HAP-1 (cell line): Measurements from ENCODE around the gene WRNIP1.

Source experiments
- DNase-seq, 2 experiments: peaks; one replicate each; pipeline ENCODE4 v3.0.0-alpha.2; 2016 to 2020; ENCODE audit warnings: low spot score in 2 of 2
- H3K27me3 ChIP-seq: fragments of 250-450 bp; sonication (Bioruptor Pico); 2 replicates; pipeline ENCODE4 v1.5.1; 2020; ENCODE audit warnings: low read depth, mild to moderate bottlenecking, moderate library complexity
- H3K36me3 ChIP-seq: fragments of 250-450 bp; sonication (Bioruptor Pico); replicated peaks from 2 replicates; pipeline ENCODE4 v1.5.1; 2020; ENCODE audit warnings: mild to moderate bottlenecking
- H3K4me1 ChIP-seq: fragments of 250-450 bp; sonication (Bioruptor Pico); 2 replicates; pipeline ENCODE4 v1.5.1; 2020; ENCODE audit warnings: mild to moderate bottlenecking
- H3K4me3 ChIP-seq: fragments of 250-450 bp; sonication (Bioruptor Pico); 2 replicates; pipeline ENCODE4 v1.5.1; 2020; ENCODE audit warnings: mild to moderate bottlenecking, moderate library complexity
- H3K9me3 ChIP-seq: fragments of 250-450 bp; sonication (Bioruptor Pico); 2 replicates; pipeline ENCODE4 v1.5.1; 2020; ENCODE audit warnings: mild to moderate bottlenecking, moderate library complexity
- in situ Hi-C: fragments of 300-500 bp; cut with MboI; formaldehyde crosslinking; loops from 3 replicates; pipeline ENCODE4 v1.14.3; 2020; ENCODE audit warnings: low sequenced_read_pairs, inconsistent platforms, mixed read lengths

WRNIP1 gene

DNA sequence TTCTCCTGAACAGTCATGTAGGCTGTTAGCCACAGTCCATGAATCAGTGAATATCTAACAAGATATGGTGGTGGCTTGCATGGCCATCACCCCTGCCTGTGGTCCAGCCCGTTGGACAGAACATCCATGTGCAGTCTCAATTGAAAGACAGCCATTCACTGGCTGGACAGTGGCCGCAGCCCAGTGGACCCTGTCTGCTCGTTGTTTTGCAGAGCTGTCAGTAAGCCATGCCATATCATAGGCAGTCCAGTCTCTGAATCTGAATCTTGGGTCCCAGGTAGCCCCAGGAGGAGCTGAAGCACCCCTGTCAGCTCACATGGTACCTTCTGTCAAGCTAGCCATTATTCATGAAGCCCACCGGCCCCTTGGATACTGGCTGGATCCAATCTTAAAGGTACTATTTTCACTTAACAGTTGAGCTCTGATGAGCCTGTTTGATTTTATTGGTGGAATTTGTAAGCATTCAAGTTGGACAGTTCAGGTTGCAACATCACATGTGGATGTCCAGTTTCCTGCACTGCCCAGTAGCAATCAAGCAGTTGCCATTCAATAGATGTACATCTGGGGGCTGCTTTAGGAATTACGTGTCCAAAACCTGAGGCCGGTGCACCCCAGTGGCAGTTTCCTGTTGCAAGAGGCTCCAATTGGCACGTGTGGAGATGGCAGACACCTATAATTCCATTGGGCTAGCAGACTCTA is 38.7 kb downstream of the WRNIP1 start:
- Histone ChIP-seq H3K4me3 (no peak overlapping the region), H3K9me3 (no peaks in the 10 kb centered on the region), H3K36me3 (no peaks in the 10 kb centered on the region), H3K4me1 (no peaks in the 10 kb centered on the region), H3K27me3 (no peaks in the 10 kb centered on the region)
- in situ Hi-C loops, result no loop called here
- DNase-seq, result no peak

DNA sequence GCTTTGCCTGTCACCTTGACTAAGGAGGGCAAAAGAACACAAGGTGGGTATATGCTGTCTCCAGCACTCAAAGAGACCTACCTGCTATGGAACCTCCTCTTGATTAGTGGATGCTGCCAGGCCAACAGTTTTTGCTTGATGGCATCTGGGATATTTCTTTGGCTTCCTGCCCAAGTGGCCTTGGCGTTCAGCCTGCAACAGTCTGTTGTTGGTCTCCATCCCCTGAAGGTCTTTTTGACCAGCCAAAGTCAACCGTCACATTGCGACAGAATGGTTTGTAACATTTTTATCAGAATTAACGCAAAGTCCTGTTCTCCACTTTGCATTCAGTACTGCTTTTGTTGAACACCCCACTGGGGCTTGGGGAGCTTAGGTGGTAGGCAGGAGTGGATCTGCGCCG is 39.3 kb downstream of the WRNIP1 start:
- Histone ChIP-seq H3K27me3 (no peaks in the 10 kb centered on the region), H3K4me1 (no peaks in the 10 kb centered on the region), H3K9me3 (no peaks in the 10 kb centered on the region), H3K4me3 (no peak overlapping the region), H3K36me3 (no peaks in the 10 kb centered on the region)
- DNase-seq, result no peak
- in situ Hi-C loops, result no loop called here

DNA sequence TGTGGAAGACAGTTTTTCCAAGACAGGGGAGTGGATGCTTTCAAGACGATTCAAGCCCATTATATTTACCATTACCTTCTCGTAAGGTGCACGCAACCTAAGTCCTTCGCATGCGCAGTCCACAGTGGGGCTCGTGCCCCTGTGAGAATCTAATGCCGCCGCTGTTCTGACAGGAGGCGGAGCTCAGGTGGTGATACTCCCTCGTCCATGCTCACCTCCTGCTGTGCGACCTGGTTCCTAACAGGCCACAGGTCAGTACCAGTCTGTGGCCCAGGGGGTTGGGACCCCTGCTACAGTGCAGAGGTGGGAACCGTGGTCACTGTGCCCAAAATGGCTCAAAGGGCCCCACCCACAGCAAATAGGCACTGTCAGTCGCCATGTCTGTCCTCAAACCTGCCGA is 39.8 kb downstream of the WRNIP1 start:
- Histone ChIP-seq H3K4me1 (no peaks in the 10 kb centered on the region), H3K36me3 (no peaks in the 10 kb centered on the region), H3K27me3 (no peaks in the 10 kb centered on the region), H3K4me3 (no peak overlapping the region), H3K9me3 (no peaks in the 10 kb centered on the region)
- in situ Hi-C loops, result no loop called here
- no peak for DNase-seq

DNA sequence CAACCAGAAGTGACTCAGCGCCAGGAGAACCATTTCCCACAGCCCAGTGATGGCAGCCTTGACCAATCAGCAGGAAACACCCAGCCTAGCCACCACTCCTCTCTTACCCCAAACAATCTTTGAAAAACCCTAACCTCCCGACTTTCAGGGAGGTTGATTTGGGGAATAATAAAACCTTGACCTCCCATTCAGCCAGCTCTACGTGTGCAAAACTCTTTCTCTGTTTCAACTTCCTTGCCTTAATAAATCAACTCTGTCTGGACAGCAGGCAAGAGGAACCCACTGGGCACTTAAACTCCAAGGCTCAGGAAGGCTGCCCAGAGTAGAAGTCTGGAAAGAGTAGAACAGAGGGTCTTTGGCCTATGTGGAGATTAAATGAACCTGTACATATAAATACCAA is 41.5 kb downstream of the WRNIP1 start:
- DNase-seq, result no peak
- in situ Hi-C loops, result no loop called here

DNA sequence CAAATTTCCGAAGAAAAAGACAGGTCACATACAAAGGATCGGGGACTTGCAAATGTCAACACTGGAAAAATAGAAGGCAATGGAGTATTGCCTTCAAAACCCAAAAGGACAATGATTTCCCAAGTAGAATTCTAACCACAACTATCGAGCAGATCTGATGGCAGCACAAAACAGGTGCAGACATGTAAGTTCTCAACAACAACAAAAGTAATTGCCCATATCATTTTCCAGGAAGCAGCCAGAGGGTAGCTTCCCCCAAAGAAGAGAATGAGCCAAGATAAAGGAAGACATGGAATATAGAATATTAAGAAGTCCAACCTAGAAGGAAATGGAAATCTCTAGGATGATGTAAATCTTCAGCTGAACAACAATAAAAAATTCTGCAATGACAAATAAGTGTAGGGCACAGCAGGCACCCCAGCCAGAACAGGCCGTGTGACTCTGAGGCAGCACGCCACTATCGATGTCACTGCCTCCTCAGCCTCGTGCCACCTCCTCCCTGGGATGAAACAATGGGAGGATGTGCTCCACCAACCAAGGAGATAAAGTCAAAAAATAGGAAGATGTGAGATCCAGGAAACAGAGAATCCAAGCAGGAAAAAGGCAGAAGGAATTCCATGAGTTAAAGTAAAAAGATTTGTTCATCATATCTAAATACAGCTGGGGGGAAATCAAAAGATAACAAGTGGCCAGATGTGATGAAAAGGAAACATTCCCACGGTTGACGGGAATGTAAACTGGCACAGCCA is 42.3 kb downstream of the WRNIP1 start:
- H3K27me3 ChIP-seq, result no peaks in the 10 kb centered on the region
- no peak overlapping the region for H3K4me3 ChIP-seq
- in situ Hi-C loops, result no loop called here
- H3K36me3 ChIP-seq, result no peaks in the 10 kb centered on the region
- no peaks in the 10 kb centered on the region for H3K9me3 ChIP-seq
- DNase-seq, result no peak
- H3K4me1 ChIP-seq, result no peaks in the 10 kb centered on the region

More for the DNA sequence above, 41.5 kb downstream of the WRNIP1 start:
- Histone ChIP-seq H3K4me3 (no peak overlapping the region), H3K27me3 (no peaks in the 10 kb centered on the region), H3K4me1 (no peaks in the 10 kb centered on the region), H3K36me3 (no peaks in the 10 kb centered on the region), H3K9me3 (no peaks in the 10 kb centered on the region)

DNA sequence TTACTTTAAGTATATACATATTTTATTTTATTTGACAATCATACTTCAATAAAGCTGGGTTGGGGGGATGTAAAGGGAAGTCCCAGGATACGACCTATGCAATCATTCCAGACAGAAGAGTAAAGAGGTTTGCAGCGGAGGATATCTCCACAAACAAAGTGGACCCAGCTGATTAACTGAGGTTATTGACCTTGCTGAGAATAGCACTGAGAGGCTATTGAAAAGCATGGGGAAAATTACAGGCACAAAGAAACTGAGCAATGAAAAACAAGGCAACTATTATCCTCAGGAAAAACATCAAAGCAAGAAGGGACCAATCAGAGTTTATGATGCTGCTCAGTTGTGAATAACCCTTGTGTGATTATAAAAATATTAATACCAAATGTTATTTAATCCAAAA is 43.8 kb downstream of the WRNIP1 start:
- DNase-seq, result no peak
- in situ Hi-C loops, result no loop called here
- H3K9me3 ChIP-seq, result no peaks in the 10 kb centered on the region
- H3K36me3 ChIP-seq, result no peaks in the 10 kb centered on the region
- no peak overlapping the region for H3K4me3 ChIP-seq
- H3K27me3 ChIP-seq, result no peaks in the 10 kb centered on the region
- H3K4me1 ChIP-seq, result no peaks in the 10 kb centered on the region

DNA sequence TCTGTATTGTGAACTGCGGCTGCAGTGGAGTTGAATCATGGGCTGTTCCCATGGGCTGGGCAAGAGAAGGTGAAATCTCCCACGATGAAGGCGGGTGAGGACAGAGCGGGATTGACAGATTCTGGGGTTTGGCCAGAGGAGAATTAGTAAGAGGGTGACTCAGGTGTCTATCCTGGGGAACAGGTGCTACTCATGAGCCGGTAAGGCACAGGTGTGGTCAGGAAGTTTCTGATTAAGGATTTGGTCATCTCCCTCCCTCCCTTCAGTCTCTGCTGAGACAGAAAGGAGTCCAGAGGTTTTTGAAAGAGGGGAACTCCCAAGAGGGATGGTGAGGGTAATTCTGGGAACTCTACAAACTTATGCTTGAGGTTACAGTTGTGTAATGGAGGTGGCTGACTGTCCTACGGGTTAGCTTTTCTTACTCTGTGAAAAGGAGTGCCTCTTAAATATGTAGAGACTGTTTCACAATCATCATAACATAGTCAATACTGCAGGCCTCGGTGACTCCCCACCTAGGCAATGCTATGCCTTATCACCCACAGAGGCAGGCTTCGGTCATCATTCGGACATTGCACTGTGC is 45.0 kb downstream of the WRNIP1 start:
- Histone ChIP-seq H3K36me3 (no peaks in the 10 kb centered on the region), H3K9me3 (no peaks in the 10 kb centered on the region), H3K4me1 (no peaks in the 10 kb centered on the region), H3K27me3 (no peaks in the 10 kb centered on the region), H3K4me3 (no peak overlapping the region)
- in situ Hi-C loops, result no loop called here
- no peak for DNase-seq

DNA sequence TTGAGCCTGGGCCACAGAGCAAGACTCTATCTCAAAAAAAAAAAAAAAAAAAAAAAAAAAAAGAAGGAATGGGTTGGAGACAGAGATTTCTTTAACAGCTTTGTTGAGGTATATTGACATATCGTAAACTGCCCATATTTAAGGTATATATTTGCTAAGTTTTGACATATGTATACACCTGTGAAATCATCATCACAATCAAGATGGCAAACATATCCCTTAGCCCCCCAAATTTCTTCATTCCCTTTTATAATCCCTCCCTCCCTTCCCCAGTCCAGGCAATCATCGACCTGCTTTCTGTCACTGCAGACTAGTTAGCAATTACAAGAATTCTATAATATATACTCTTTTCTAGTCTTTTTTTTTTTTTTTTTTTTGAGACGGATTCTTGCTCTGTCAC is 47.5 kb downstream of the WRNIP1 start:
- peaks cover 8% of the 10 kb centered on the region; the same call in 1 of the 2 replicates for H3K9me3 ChIP-seq
- no peaks in the 10 kb centered on the region for H3K27me3 ChIP-seq
- DNase-seq, result no peak
- no peaks in the 10 kb centered on the region for H3K4me1 ChIP-seq
- H3K4me3 ChIP-seq, result no peak overlapping the region
- no peaks in the 10 kb centered on the region for H3K36me3 ChIP-seq
- in situ Hi-C loops, result no loop called here

DNA sequence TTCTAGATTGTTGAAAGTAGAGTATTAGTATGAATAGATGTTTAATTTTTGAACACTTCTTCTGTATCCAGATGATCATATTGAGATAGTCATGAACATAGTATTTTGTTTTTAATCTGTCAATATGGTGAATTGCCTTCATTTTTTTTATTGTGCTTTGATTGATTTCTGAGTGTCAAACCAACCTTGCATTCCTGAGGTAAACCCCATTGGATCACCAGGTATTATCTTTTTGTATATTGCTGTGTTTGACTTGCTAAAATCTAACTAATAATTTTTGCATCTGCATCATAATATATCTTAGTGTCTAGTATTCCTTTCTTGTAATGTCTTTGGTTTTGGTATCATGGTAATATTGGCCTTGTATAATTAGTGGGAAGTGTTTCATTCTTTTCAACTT is 51.0 kb downstream of the WRNIP1 start:
- Histone ChIP-seq H3K27me3 (no peaks in the 10 kb centered on the region), H3K4me1 (peaks cover 6% of the 10 kb centered on the region), H3K9me3 (peaks cover 8% of the 10 kb centered on the region; the same call in 1 of the 2 replicates), H3K4me3 (no peak overlapping the region), H3K36me3 (no peaks in the 10 kb centered on the region)
- in situ Hi-C loops, result no loop called here
- no peak for DNase-seq

DNA sequence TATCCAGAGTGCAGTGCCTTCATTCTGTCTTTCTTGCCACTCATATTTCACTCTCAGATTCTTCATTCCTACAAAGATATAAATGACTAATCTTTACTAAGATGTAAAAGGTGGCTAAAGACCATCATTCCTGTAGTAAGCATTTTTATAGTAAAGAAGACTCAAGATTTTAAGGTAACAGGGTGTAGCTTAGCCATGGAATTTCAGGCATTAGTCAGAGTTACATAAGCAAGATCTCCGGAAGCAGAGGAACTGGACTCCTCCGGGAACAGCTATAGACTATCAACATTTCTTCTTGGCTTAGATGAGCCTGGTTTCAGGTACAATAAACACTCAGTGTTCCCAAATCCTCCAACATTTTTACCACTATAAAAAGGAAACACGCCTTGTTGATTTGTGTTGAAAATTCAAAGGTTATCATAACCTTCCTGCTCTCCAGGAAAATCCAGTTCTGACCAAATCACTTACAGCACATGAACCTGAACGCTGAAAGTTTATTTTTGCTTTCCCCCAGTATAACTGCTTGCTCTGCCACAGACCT is 52.8 kb downstream of the WRNIP1 start:
- H3K36me3 ChIP-seq, result no peaks in the 10 kb centered on the region

DNA sequence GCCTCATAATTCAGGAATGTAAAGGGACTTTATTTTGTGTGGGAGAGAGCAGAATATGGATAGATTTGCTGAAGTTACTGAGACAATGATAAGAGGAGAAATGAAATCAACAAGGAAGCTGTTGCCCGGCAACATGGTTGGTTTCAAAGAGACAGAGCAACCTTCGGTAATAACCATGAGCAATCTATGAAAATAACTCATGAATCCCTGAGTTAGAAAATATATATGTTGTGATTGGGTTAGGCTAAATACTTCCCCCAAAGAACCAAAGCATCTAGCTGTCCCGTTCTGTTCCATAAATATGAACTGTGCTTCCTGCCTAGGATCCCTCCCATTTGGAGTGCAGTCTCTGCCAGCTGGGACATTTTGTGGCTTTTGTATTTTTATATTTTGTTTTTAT is 53.4 kb downstream of the WRNIP1 start:
- no peaks in the 10 kb centered on the region for H3K36me3 ChIP-seq
- in situ Hi-C loops, result no loop called here
- no peaks in the 10 kb centered on the region for H3K27me3 ChIP-seq
- DNase-seq, result no peak
- peaks cover 8% of the 10 kb centered on the region; the same call in 1 of the 2 replicates for H3K9me3 ChIP-seq
- H3K4me1 ChIP-seq, result peaks cover 6% of the 10 kb centered on the region
- no peak overlapping the region for H3K4me3 ChIP-seq

More for the DNA sequence above, 52.8 kb downstream of the WRNIP1 start:
- DNase-seq, result no peak
- no peak overlapping the region for H3K4me3 ChIP-seq
- in situ Hi-C loops, result no loop called here
- H3K9me3 ChIP-seq, result peaks cover 8% of the 10 kb centered on the region; the same call in 1 of the 2 replicates
- H3K4me1 ChIP-seq, result peaks cover 6% of the 10 kb centered on the region
- no peaks in the 10 kb centered on the region for H3K27me3 ChIP-seq

DNA sequence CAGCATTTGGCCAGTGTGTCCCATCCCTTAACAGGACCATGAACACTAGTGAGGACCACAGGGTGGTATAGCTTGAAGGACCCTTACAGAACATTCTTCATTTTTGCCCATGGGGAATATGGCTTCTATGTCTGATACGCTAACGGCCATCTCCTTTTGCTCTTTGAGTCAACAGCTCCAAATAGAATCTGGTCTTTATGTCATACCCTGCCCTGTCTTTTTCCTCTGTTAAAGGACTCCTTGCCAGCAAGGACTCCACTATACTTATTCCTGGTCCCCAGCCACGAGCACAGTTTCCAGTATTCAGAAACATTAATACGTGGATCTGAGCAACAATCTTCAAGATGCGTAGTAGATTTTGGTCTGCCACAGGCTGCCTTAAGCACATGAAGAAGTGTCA is 53.9 kb downstream of the WRNIP1 start:
- peaks cover 8% of the 10 kb centered on the region; the same call in 1 of the 2 replicates for H3K9me3 ChIP-seq
- no peaks in the 10 kb centered on the region for H3K36me3 ChIP-seq
- DNase-seq, result no peak
- H3K4me1 ChIP-seq, result peaks cover 6% of the 10 kb centered on the region
- in situ Hi-C loops, result no loop called here
- no peak overlapping the region for H3K4me3 ChIP-seq
- no peaks in the 10 kb centered on the region for H3K27me3 ChIP-seq

DNA sequence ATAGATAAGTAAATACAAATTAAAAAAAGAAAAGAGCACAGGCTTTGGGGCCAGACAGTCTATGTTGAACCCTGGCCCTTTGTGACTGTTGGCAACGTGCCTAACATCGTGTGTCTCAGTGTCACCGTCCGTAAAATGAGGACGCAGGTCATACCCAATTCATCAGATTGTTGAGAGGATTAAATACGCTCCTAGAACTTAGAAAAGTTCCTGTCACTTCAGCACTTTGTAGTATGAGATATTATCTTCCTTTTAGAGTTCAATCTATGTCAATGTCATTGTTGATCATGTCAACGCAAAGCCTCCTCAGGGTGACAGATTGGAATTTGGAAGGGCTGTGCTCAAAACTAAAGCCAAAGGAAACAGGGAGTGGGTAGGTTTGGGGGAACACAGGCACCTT is 54.8 kb downstream of the WRNIP1 start:
- no peaks in the 10 kb centered on the region for H3K36me3 ChIP-seq
- in situ Hi-C loops, result no loop called here
- H3K4me3 ChIP-seq, result no peak overlapping the region
- DNase-seq, result no peak
- H3K9me3 ChIP-seq, result peaks cover 8% of the 10 kb centered on the region; the same call in 1 of the 2 replicates
- H3K27me3 ChIP-seq, result no peaks in the 10 kb centered on the region
- peaks cover 6% of the 10 kb centered on the region for H3K4me1 ChIP-seq

DNA sequence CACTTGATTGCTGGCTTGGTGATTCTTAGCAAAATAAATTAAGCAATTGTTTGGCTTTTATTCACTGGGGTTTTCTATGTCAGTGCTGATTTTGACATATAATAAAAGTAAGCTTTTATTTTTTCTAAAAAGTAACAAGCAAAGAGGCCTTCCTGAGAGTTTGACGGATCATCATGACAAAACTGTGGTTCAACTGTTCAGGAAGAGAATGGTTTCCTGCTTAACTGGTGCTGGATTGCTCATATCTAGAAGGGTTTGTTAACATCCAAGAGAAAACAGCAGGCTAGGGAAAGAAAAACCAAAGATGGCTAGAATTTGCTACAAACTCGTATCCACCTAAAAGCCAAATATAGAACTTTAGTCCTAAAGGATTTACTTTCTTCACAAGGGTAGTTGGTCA is 55.2 kb downstream of the WRNIP1 start:
- Histone ChIP-seq H3K4me1 (peaks cover 6% of the 10 kb centered on the region), H3K27me3 (no peaks in the 10 kb centered on the region), H3K4me3 (no peak overlapping the region), H3K36me3 (no peaks in the 10 kb centered on the region), H3K9me3 (peaks cover 8% of the 10 kb centered on the region; the same call in 1 of the 2 replicates)
- DNase-seq, result no peak
- in situ Hi-C loops, result no loop called here
